HG03460 (cell line): ENCODE measurements around the gene NDUFAF8.

ENCODE experiments used
- ATAC-seq: cut with Tn5 transposase; IDR thresholded peaks from one replicate; pipeline ENCODE4 v1.9.1; 2021; ENCODE audit not compliant: unreplicated experiment

Gene NDUFAF8

GRCh38 chr17:81250286-81251093, 11.4 kb downstream of the NDUFAF8 start:
- ATAC-seq, result no peak

GRCh38 chr17:81251094-81251708, 12.1 kb downstream of the NDUFAF8 start:
- no peak for ATAC-seq

GRCh38 chr17:81251709-81252301, 12.7 kb downstream of the NDUFAF8 start:
- ATAC-seq, result no peak

GRCh38 chr17:81252326-81252986, 13.3 kb downstream of the NDUFAF8 start:
- no peak for ATAC-seq

- ATAC-seq, result no peak
These were observed 13.8 kb downstream of the NDUFAF8 start for GRCh38 chr17:81252987-81253329.

- no peak for ATAC-seq
These were observed 14.4 kb downstream of the NDUFAF8 start for GRCh38 chr17:81253358-81254131.

GRCh38 chr17:81254955-81255717, 16.0 kb downstream of the NDUFAF8 start:
- ATAC-seq, result no peak

- ATAC-seq, result no peak
These were observed 17.5 kb downstream of the NDUFAF8 start for GRCh38 chr17:81256616-81257015.

GRCh38 chr17:81257533-81257932, 18.4 kb downstream of the NDUFAF8 start:
- no peak for ATAC-seq

- ATAC-seq, result no peak
These were observed 19.2 kb downstream of the NDUFAF8 start for GRCh38 chr17:81258292-81258691.

- ATAC-seq, result no peak
These were observed 20.0 kb downstream of the NDUFAF8 start for GRCh38 chr17:81259058-81259605.

GRCh38 chr17:81260171-81260570, 21.1 kb downstream of the NDUFAF8 start:
- ATAC-seq, result no peak

GRCh38 chr17:81260641-81261040, 21.5 kb downstream of the NDUFAF8 start:
- ATAC-seq, result no peak

- ATAC-seq, result no peak
These were observed 22.0 kb downstream of the NDUFAF8 start for GRCh38 chr17:81261096-81261495.

GRCh38 chr17:81261582-81262336, 22.6 kb downstream of the NDUFAF8 start:
- ATAC-seq, result no peak

GRCh38 chr17:81263371-81264181, 24.5 kb downstream of the NDUFAF8 start:
- no peak for ATAC-seq

GRCh38 chr17:81264640-81265039, 25.5 kb downstream of the NDUFAF8 start:
- ATAC-seq, result no peak

GRCh38 chr17:81265576-81265975, 26.5 kb downstream of the NDUFAF8 start:
- ATAC-seq, result no peak
